Measurements from ENCODE around the gene CPZ.

DNA sequence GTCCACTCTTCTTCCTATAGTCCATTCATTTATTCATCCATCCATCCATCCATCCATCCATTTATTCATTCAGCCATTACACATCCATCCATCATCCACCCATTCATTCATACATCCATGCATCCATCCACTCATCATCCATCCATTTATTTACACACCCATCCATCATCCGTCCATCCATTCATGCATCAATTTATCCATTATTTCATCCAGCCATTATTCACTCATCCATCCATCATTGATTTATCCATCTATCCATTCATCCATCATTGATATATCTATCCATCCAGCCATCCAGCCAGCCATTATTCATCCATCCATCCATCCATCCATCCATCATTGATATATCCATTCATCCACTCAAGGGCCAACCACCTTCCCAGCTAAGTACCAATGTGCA, 12.7 kb downstream of the CPZ start:
- TF ChIP-seq, protein P1, sequence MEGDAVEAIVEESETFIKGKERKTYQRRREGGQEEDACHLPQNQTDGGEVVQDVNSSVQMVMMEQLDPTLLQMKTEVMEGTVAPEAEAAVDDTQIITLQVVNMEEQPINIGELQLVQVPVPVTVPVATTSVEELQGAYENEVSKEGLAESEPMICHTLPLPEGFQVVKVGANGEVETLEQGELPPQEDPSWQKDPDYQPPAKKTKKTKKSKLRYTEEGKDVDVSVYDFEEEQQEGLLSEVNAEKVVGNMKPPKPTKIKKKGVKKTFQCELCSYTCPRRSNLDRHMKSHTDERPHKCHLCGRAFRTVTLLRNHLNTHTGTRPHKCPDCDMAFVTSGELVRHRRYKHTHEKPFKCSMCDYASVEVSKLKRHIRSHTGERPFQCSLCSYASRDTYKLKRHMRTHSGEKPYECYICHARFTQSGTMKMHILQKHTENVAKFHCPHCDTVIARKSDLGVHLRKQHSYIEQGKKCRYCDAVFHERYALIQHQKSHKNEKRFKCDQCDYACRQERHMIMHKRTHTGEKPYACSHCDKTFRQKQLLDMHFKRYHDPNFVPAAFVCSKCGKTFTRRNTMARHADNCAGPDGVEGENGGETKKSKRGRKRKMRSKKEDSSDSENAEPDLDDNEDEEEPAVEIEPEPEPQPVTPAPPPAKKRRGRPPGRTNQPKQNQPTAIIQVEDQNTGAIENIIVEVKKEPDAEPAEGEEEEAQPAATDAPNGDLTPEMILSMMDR (IDR thresholded peaks at IDR 0.05) = no peak
- TF ChIP-seq EZH2 (IDR thresholded peaks at IDR 0.05) = no peak
